ENCODE data around the gene RALGAPA1.

RALGAPA1 gene

DNA sequence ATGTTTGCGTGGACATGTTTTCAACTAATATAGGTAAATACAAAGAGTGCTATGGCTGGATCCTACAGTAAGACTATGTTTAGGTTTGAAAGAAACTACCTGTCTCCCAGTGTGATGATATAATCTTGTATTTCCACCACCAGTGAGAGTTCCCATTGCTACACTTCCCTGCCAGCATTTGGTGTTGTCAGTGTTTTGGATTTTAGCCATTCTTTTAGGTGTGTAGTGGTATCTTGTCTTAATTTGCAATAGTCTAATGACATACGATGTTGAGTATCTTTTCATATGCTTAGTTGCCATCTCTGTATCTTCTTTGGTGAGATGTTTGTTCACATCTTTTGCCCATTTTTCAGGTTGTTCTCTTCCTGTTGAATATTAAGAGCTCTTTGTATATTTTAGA, 103.5 kb downstream of the RALGAPA1 start:
- ChIA-PET CTCF (no interaction called here), POLR2A (no interaction called here)
- TF ChIP-seq LEF1 (IDR thresholded peaks at IDR 0.05; ENCODE audit: borderline replicate concordance) (no peak), ELF4 (IDR thresholded peaks at IDR 0.05) (no peak), SUZ12 (IDR thresholded peaks at IDR 0.05) (no peak), FOXK2 (IDR thresholded peaks at IDR 0.05) (no peak), ZNF384 (IDR thresholded peaks at IDR 0.05) (no peak), NFRKB (IDR thresholded peaks at IDR 0.05) (no peak), FOXM1 (IDR thresholded peaks at IDR 0.05; ENCODE audit: borderline replicate concordance) (no peak)
- DNase-seq (ENCODE audit: extremely low spot score): no peak

DNA sequence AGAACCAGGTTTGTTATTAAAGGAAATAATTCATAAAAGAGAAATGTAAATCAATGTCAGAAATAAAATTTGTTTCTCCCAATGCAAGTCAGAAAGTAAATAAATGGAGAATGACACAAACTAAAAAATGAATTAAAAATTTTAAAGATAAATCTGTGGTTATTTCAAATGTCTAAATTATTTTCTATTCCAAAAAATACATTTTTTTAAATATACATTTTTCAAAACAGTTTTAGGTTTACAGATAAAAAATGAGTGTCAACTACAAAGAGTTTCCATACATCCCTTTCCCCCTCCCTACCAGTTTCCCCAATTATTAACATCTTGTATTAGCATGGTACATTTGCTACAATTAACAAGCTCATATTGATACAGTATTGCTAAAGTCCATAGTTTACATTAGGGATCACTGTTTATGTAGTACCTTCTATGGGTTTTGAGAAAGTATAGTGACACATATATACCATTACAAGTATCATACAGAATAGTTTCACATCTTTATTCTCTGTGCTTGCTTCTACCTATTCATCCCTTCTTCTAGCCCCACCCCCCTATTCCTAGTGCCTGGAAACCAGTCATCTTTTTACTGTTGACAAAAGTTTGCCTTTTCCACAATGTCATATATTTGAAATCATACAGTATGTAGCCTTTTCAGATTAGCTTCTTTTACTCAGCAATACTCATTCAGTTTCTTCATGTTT, 104.2 kb downstream of the RALGAPA1 start:
- POLR2A ChIA-PET: no interaction called here
- CTCF ChIA-PET: interaction anchor here (0.6 kb wide), 2 partner anchors 8 to 216 kb away, joined by 3 read pairs; no protein-coding TSS in a partner anchor
- no peak for DNase-seq (ENCODE audit: extremely low spot score)
- TF ChIP-seq FOXA1 (IDR thresholded peaks at IDR 0.05): no peak
- TF ChIP-seq TARDBP (IDR thresholded peaks at IDR 0.05): no peak
- TF ChIP-seq, protein P1, sequence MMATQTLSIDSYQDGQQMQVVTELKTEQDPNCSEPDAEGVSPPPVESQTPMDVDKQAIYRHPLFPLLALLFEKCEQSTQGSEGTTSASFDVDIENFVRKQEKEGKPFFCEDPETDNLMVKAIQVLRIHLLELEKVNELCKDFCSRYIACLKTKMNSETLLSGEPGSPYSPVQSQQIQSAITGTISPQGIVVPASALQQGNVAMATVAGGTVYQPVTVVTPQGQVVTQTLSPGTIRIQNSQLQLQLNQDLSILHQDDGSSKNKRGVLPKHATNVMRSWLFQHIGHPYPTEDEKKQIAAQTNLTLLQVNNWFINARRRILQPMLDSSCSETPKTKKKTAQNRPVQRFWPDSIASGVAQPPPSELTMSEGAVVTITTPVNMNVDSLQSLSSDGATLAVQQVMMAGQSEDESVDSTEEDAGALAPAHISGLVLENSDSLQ (IDR thresholded peaks at IDR 0.05): no peak
- TF ChIP-seq SP1 (IDR thresholded peaks at IDR 0.05): no peak
- no peak for TF ChIP-seq ARNT (IDR thresholded peaks at IDR 0.05)
- TF ChIP-seq L3MBTL2 (conservative IDR thresholded peaks at IDR 0.05): no peak
- TF ChIP-seq HDGF (IDR thresholded peaks at IDR 0.05; ENCODE audit: borderline replicate concordance): no peak
- no peak for TF ChIP-seq SUZ12 (IDR thresholded peaks at IDR 0.05)
- no peak for TF ChIP-seq ELF4 (IDR thresholded peaks at IDR 0.05)
- TF ChIP-seq LEF1 (IDR thresholded peaks at IDR 0.05; ENCODE audit: borderline replicate concordance): no peak
- TF ChIP-seq NFRKB (IDR thresholded peaks at IDR 0.05): no peak
- no peak for TF ChIP-seq CTBP1 (IDR thresholded peaks at IDR 0.05; ENCODE audit: borderline replicate concordance)
- no peak for TF ChIP-seq ZNF384 (IDR thresholded peaks at IDR 0.05)
- TF ChIP-seq FOXM1 (IDR thresholded peaks at IDR 0.05; ENCODE audit: borderline replicate concordance): no peak

DNA sequence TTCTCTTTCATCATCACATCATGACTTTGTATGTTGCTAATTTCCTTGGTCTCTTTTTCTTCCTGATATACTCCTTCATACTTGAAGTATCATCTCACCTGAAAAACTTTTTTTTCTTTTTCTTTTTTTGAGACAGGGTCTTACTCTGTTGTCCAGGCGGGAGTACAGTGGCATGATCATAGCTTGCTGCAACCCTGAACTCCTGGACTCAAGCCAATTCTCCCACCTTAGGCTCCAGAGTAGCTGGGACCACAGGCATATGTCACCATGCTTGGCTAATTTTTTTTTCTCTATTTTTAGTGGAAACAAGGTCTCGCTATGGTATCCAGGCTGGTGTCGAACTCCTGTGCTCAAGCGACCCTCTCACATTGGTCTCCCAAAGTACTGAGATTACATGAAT, 107.6 kb downstream of the RALGAPA1 start:
- no peak for DNase-seq (ENCODE audit: extremely low spot score)
- POLR2A ChIA-PET: no interaction called here
- CTCF ChIA-PET: interaction anchor here (1.0 kb wide), 1 partner anchor 117 kb away, joined by 3 read pairs; no protein-coding TSS in a partner anchor
- TF ChIP-seq HDGF (IDR thresholded peaks at IDR 0.05; ENCODE audit: borderline replicate concordance): no peak
- TF ChIP-seq L3MBTL2 (conservative IDR thresholded peaks at IDR 0.05): no peak
- TF ChIP-seq TARDBP (IDR thresholded peaks at IDR 0.05): no peak
- no peak for TF ChIP-seq BHLHE40 (IDR thresholded peaks at IDR 0.05; ENCODE audit: borderline replicate concordance)
- no peak for TF ChIP-seq LEF1 (IDR thresholded peaks at IDR 0.05; ENCODE audit: borderline replicate concordance)
- TF ChIP-seq ARNT (IDR thresholded peaks at IDR 0.05): no peak
- TF ChIP-seq FOXA1 (IDR thresholded peaks at IDR 0.05): no peak
- TF ChIP-seq CTBP1 (IDR thresholded peaks at IDR 0.05; ENCODE audit: borderline replicate concordance): no peak
- TF ChIP-seq FOXM1 (IDR thresholded peaks at IDR 0.05; ENCODE audit: borderline replicate concordance): no peak
- TF ChIP-seq, protein P1 (IDR thresholded peaks at IDR 0.05): no peak

DNA sequence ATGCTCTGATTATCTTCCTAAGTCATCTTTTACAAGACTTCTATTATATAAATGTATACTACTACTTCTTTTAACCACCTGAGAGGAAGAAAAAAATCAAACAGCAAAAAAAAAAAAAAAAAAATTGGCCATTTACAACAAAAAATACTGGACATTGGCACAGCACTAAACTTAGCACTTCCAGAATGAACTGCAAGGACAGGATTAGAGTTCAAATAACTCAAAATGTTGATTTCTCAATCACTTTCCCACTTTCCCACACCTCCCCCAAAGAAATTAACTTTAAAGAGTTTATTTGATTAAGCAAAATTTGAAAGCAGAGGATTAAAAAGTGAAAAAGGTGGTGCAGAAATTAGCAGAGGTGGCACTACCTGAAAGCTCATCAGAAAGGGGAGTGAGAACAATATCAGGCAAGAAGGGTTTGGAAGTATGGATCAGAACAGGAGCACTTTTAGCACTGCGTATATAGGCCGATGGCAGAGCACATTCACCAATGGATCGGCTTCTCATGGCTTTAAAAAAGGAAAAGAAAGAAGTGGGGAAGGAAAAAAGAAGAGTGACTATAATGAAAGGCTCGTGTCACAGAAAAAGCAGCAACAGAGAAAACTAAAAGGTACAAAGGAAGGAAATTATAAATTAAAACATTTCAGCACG, 109.2 kb downstream of the RALGAPA1 start:
- ChIA-PET POLR2A (no interaction called here), CTCF (interaction anchor here (1.5 kb wide), 1 partner anchor 11 kb away, joined by 4 read pairs; no protein-coding TSS in a partner anchor)
- DNase-seq (ENCODE audit: extremely low spot score): no peak
- TF ChIP-seq FOXK2 (IDR thresholded peaks at IDR 0.05): no peak
- TF ChIP-seq BHLHE40 (IDR thresholded peaks at IDR 0.05; ENCODE audit: borderline replicate concordance): no peak
- TF ChIP-seq LEF1 (IDR thresholded peaks at IDR 0.05; ENCODE audit: borderline replicate concordance): no peak
- TF ChIP-seq NFRKB (IDR thresholded peaks at IDR 0.05): no peak
- no peak for TF ChIP-seq ARNT (IDR thresholded peaks at IDR 0.05)
- TF ChIP-seq ZNF384 (IDR thresholded peaks at IDR 0.05): no peak
- TF ChIP-seq FOXA1 (IDR thresholded peaks at IDR 0.05): no peak
- TF ChIP-seq HDGF (IDR thresholded peaks at IDR 0.05; ENCODE audit: borderline replicate concordance): no peak
- no peak for TF ChIP-seq L3MBTL2 (conservative IDR thresholded peaks at IDR 0.05)
- TF ChIP-seq CTBP1 (IDR thresholded peaks at IDR 0.05; ENCODE audit: borderline replicate concordance): no peak
- no peak for TF ChIP-seq SUZ12 (IDR thresholded peaks at IDR 0.05)
- TF ChIP-seq SP1 (IDR thresholded peaks at IDR 0.05): no peak
- TF ChIP-seq, protein P1 (IDR thresholded peaks at IDR 0.05): no peak
- no peak for TF ChIP-seq TARDBP (IDR thresholded peaks at IDR 0.05)
- TF ChIP-seq FOXM1 (IDR thresholded peaks at IDR 0.05; ENCODE audit: borderline replicate concordance): no peak

DNA sequence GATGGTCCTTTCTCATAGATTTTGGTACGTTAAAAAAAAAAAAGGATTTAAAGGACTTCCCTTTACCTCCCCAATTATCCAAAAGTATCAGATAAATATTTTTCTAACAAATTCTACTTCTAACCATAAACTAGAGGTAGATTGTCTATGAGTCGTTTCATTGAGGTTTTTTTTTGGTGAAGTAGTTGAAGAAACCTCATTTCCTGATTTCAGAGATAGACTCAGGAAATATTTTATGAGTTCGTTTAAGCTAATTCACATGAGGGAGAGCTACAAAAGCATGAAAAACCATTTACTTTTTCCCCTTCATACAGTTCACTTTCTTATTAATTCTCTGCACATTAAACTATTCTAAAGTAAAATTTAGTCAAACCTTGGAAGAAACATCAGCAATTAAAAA, 112.5 kb downstream of the RALGAPA1 start:
- no peak for TF ChIP-seq TARDBP (IDR thresholded peaks at IDR 0.05)
- no peak for TF ChIP-seq NFRKB (IDR thresholded peaks at IDR 0.05)
- no peak for TF ChIP-seq SUZ12 (IDR thresholded peaks at IDR 0.05)
- no peak for TF ChIP-seq BHLHE40 (IDR thresholded peaks at IDR 0.05; ENCODE audit: borderline replicate concordance)
- TF ChIP-seq CTBP1 (IDR thresholded peaks at IDR 0.05; ENCODE audit: borderline replicate concordance): no peak
- TF ChIP-seq FOXM1 (IDR thresholded peaks at IDR 0.05; ENCODE audit: borderline replicate concordance): no peak
- TF ChIP-seq L3MBTL2 (conservative IDR thresholded peaks at IDR 0.05): no peak
- no peak for TF ChIP-seq SP1 (IDR thresholded peaks at IDR 0.05)
- TF ChIP-seq ARNT (IDR thresholded peaks at IDR 0.05): no peak
- TF ChIP-seq, protein P1 (IDR thresholded peaks at IDR 0.05): no peak
- no peak for TF ChIP-seq ELF4 (IDR thresholded peaks at IDR 0.05)
- TF ChIP-seq FOXK2 (IDR thresholded peaks at IDR 0.05): no peak
- no peak for TF ChIP-seq LEF1 (IDR thresholded peaks at IDR 0.05; ENCODE audit: borderline replicate concordance)
- no peak for TF ChIP-seq ZNF384 (IDR thresholded peaks at IDR 0.05)
- TF ChIP-seq HDGF (IDR thresholded peaks at IDR 0.05; ENCODE audit: borderline replicate concordance): no peak
- TF ChIP-seq FOXA1 (IDR thresholded peaks at IDR 0.05): no peak
- POLR2A ChIA-PET: no interaction called here
- CTCF ChIA-PET: interaction anchor here (0.5 to 1.0 kb wide), 2 partner anchors 8 to 10 kb away, joined by 3 read pairs; no protein-coding TSS in a partner anchor
- DNase-seq (ENCODE audit: extremely low spot score): no peak

Data from HEK293T (cell line).